Esophagus (tissue), 2 donors: ENCODE data around the gene SELENOI. TPM values are rescaled to one million over a fixed set of nuclear protein-coding genes. Genes with fewer than 3 reads are reported as not detected.

Source experiments
- H3K27ac ChIP-seq, 2 donors: one replicate each; pipeline ENCODE4 v1.5.1; 2013; ENCODE audit warnings: low read depth in 2 of 2, mild to moderate bottlenecking in 2 of 2, inconsistent platforms in 1 of 2, low read length in 1 of 2, moderate library complexity in 1 of 2
- H3K27me3 ChIP-seq, 2 donors: one replicate each; pipeline ENCODE4 v1.6.1; 2013; ENCODE audit warnings: low read length in 2 of 2, control low read depth in 1 of 2, mild to moderate bottlenecking in 1 of 2; ENCODE audit not compliant: insufficient read depth in 2 of 2, control insufficient read depth in 1 of 2
- H3K36me3 ChIP-seq, 2 donors: one replicate each; pipeline ENCODE4 v1.6.1; 2013; ENCODE audit warnings: low read length in 1 of 2; ENCODE audit not compliant: control insufficient read depth in 2 of 2, insufficient read depth in 2 of 2
- H3K4me1 ChIP-seq, 2 donors: one replicate each; pipeline ENCODE4 v1.6.1; 2013; ENCODE audit warnings: low read length in 1 of 2; ENCODE audit not compliant: control insufficient read depth in 2 of 2, insufficient read depth in 2 of 2
- H3K4me3 ChIP-seq, 2 donors: one replicate each; pipeline ENCODE4 v1.5.1; 2013; ENCODE audit warnings: low read length in 2 of 2, mild to moderate bottlenecking in 2 of 2, low read depth in 1 of 2, moderate library complexity in 1 of 2
- H3K9me3 ChIP-seq, 2 donors: one replicate each; pipeline ENCODE4 v1.6.1; 2013; ENCODE audit warnings: mild to moderate bottlenecking in 2 of 2, low read depth in 1 of 2, low read length in 1 of 2, moderate library complexity in 1 of 2; ENCODE audit not compliant: control insufficient read depth in 2 of 2, insufficient read depth in 1 of 2
- WGBS, 2 donors: extraction: QIAGEN DNeasy Blood & Tissue Kit; methylation state at CpG; one replicate each; pipeline ENCODE4 v1.1.7; 2013; 5-methylcytosine and 5-hydroxymethylcytosine counted together
- polyA plus RNA-seq, 2 donors: library from polyadenylated mRNA; stranded (reverse); fragments of 200-250 nt; gene quantifications; one replicate each; pipeline ENCODE4 v1.2.3, GENCODE V29; 2013
- donor health status: healthy with polysubstance abuse.
- donor health status: Bipolar disorder and iron deficiency.

Gene SELENOI
- polyA plus RNA-seq, 2 donors = 3.9 to 6.8 TPM

- Histone ChIP-seq H3K27ac (no peak overlapping the region), H3K27me3 (no peaks in the 10 kb centered on the region), H3K9me3 (no peaks in the 10 kb centered on the region), H3K4me1 (peaks cover 0 to 3% of the 10 kb centered on the region in 2 donors), H3K4me3 (no peak overlapping the region), H3K36me3 (no peaks in the 10 kb centered on the region)
- WGBS, 2 donors = 89 to 91% methylated on average over 3 of the region's 3 CpGs
Observed at GRCh38 chr2:26414311-26414710, 68.4 kb downstream of the SELENOI start.

GRCh38 chr2:26421961-26422360 lies 76.0 kb downstream of the SELENOI start:
- Histone ChIP-seq H3K27me3 (no peaks in the 10 kb centered on the region), H3K4me3 (no peak overlapping the region), H3K9me3 (no peaks in the 10 kb centered on the region), H3K27ac (no peak overlapping the region), H3K36me3 (no peaks in the 10 kb centered on the region), H3K4me1 (no peaks in the 10 kb centered on the region)
- 85 to 89% methylated on average over 5 of the region's 5 CpGs for WGBS, 2 donors

GRCh38 chr2:26422947-26423629 lies 77.1 kb downstream of the SELENOI start:
- no peak overlapping the region for H3K27ac ChIP-seq
- no peaks in the 10 kb centered on the region for H3K27me3 ChIP-seq
- 65 to 68% methylated on average over 9 of the region's 9 CpGs for WGBS, 2 donors
- H3K9me3 ChIP-seq = no peaks in the 10 kb centered on the region
- no peaks in the 10 kb centered on the region for H3K4me1 ChIP-seq
- no peak overlapping the region for H3K4me3 ChIP-seq
- no peaks in the 10 kb centered on the region for H3K36me3 ChIP-seq

GRCh38 chr2:26423750-26424149 lies 77.8 kb downstream of the SELENOI start:
- Histone ChIP-seq H3K27me3 (no peaks in the 10 kb centered on the region), H3K27ac (no peak overlapping the region), H3K4me1 (no peaks in the 10 kb centered on the region), H3K4me3 (no peak overlapping the region), H3K36me3 (no peaks in the 10 kb centered on the region), H3K9me3 (no peaks in the 10 kb centered on the region)
- WGBS, 2 donors = 71 to 84% methylated on average over 9 of the region's 9 CpGs

GRCh38 chr2:26424221-26424620 lies 78.3 kb downstream of the SELENOI start:
- Histone ChIP-seq H3K4me1 (no peaks in the 10 kb centered on the region), H3K27ac (no peak overlapping the region), H3K36me3 (no peaks in the 10 kb centered on the region), H3K27me3 (no peaks in the 10 kb centered on the region), H3K9me3 (no peaks in the 10 kb centered on the region), H3K4me3 (no peak overlapping the region)
- WGBS, 2 donors = 56 to 70% methylated on average over 3 of the region's 3 CpGs

- no peaks in the 10 kb centered on the region for H3K27me3 ChIP-seq
- WGBS, 2 donors = 89% methylated on average over 2 of the region's 2 CpGs
- no peak overlapping the region for H3K27ac ChIP-seq
Observed at GRCh38 chr2:26428846-26429245, 82.9 kb downstream of the SELENOI start.

GRCh38 chr2:26429779-26430578 lies 84.0 kb downstream of the SELENOI start:
- Histone ChIP-seq H3K4me3 (no peak overlapping the region), H3K27ac (no peak overlapping the region), H3K9me3 (no peaks in the 10 kb centered on the region), H3K27me3 (no peaks in the 10 kb centered on the region), H3K36me3 (no peaks in the 10 kb centered on the region), H3K4me1 (no peaks in the 10 kb centered on the region)
- 68 to 69% methylated on average over 8 of the region's 8 CpGs for WGBS, 2 donors

More at GRCh38 chr2:26428846-26429245, 82.9 kb downstream of the SELENOI start:
- Histone ChIP-seq H3K4me3 (no peak overlapping the region), H3K36me3 (no peaks in the 10 kb centered on the region), H3K9me3 (no peaks in the 10 kb centered on the region), H3K4me1 (no peaks in the 10 kb centered on the region)

- H3K4me1 ChIP-seq = no peaks in the 10 kb centered on the region
- no peak overlapping the region for H3K4me3 ChIP-seq
- no peaks in the 10 kb centered on the region for H3K36me3 ChIP-seq
- H3K27me3 ChIP-seq = no peaks in the 10 kb centered on the region
- no peak overlapping the region for H3K27ac ChIP-seq
- no peaks in the 10 kb centered on the region for H3K9me3 ChIP-seq
- WGBS, 2 donors = 86 to 94% methylated on average over 7 of the region's 7 CpGs
Observed at GRCh38 chr2:26430826-26431225, 84.9 kb downstream of the SELENOI start.

GRCh38 chr2:26432363-26432762 lies 86.4 kb downstream of the SELENOI start:
- no peak overlapping the region for H3K27ac ChIP-seq
- no peaks in the 10 kb centered on the region for H3K36me3 ChIP-seq
- H3K4me1 ChIP-seq = no peaks in the 10 kb centered on the region
- H3K27me3 ChIP-seq = no peaks in the 10 kb centered on the region
- H3K4me3 ChIP-seq = no peak overlapping the region
- no peaks in the 10 kb centered on the region for H3K9me3 ChIP-seq

- Histone ChIP-seq H3K36me3 (no peaks in the 10 kb centered on the region), H3K27me3 (no peaks in the 10 kb centered on the region), H3K27ac (no peak overlapping the region), H3K9me3 (no peaks in the 10 kb centered on the region), H3K4me1 (no peaks in the 10 kb centered on the region), H3K4me3 (no peak overlapping the region)
- WGBS, 2 donors = 38 to 42% methylated on average over 2 of the region's 2 CpGs
Observed at GRCh38 chr2:26432859-26433258, 86.9 kb downstream of the SELENOI start.
